Measurements from ENCODE around the gene RNF111.
"Not testable (repeated sequence)": the region's sequence is repeated elsewhere in the genome, so short reads cannot be mapped to it uniquely, and the experiment has no call there.

The RNF111 gene

GRCh38 chr15:58987491-58988005 is at the start of gene RNF111:
Gene RNF111, plus strand, starts transcription at chr15:58987663. Its CDS starts 43,160 bp downstream, at chr15:59030823.
- DNase-seq = peak; percentile 97

- DNase-seq = no peak
Measured at GRCh38 chr15:58947179-58947578, 40.3 kb upstream of the RNF111 start.

GRCh38 chr15:58951388-58952007 is 36.0 kb upstream of the RNF111 start:
- DNase-seq = peak; percentile 30

- no peak for DNase-seq
Measured at GRCh38 chr15:58952751-58953150, 34.7 kb upstream of the RNF111 start.

GRCh38 chr15:58957101-58957973 is 30.1 kb upstream of the RNF111 start:
- DNase-seq = peak; percentile 80

- no peak for DNase-seq
Measured at GRCh38 chr15:58958811-58959210, 28.7 kb upstream of the RNF111 start.

GRCh38 chr15:58962136-58962535 is 25.3 kb upstream of the RNF111 start:
- no peak for DNase-seq

GRCh38 chr15:58962662-58963565 is 24.5 kb upstream of the RNF111 start:
- no peak for DNase-seq

- DNase-seq = no peak
Measured at GRCh38 chr15:58966698-58967097, 20.8 kb upstream of the RNF111 start.

- no peak for DNase-seq
Measured at GRCh38 chr15:58967479-58967878, 20.0 kb upstream of the RNF111 start.

GRCh38 chr15:58977887-58978286 is 9.6 kb upstream of the RNF111 start:
- no peak for DNase-seq

- peak; percentile 63 for DNase-seq
Measured at GRCh38 chr15:58980351-58980939, 7.0 kb upstream of the RNF111 start.

GRCh38 chr15:58981808-58982475 is 5.5 kb upstream of the RNF111 start:
- DNase-seq = no peak

- DNase-seq = no peak
Measured at GRCh38 chr15:58983261-58983660, 4.2 kb upstream of the RNF111 start.

GRCh38 chr15:58985443-58985842 is 2.0 kb upstream of the RNF111 start:
- DNase-seq = no peak

- no peak for DNase-seq
Measured at GRCh38 chr15:58987036-58987435, 427 bp upstream of the RNF111 start.

- DNase-seq = no peak
Measured at GRCh38 chr15:58988006-58988785, 733 bp downstream of the RNF111 start.

GRCh38 chr15:58992181-58992580 is 4.7 kb downstream of the RNF111 start:
- no peak for DNase-seq

GRCh38 chr15:58994906-58995453 is 7.5 kb downstream of the RNF111 start:
- DNase-seq = no peak

GRCh38 chr15:58999694-59000093 is 12.2 kb downstream of the RNF111 start:
- no peak for DNase-seq

- not testable (repeated sequence) for DNase-seq
Measured at GRCh38 chr15:59000251-59000650, 12.8 kb downstream of the RNF111 start.
